ENCODE data around the gene UCMA. TPM values are rescaled to one million over a fixed set of nuclear protein-coding genes. Genes with fewer than 3 reads are reported as not detected.
"Not testable (repeated sequence)": the region's sequence is repeated elsewhere in the genome, so short reads cannot be mapped to it uniquely, and the experiment has no call there.

UCMA gene
- total RNA-seq: not detected in 2 replicates

- DNase-seq (ENCODE audit: low read depth): no peak
These were observed at the start of gene UCMA for GRCh38 chr10:13234172-13234571. TSS of gene UCMA (minus strand) at chr10:13234374. CDS start at chr10:13234258, 116 bp downstream.

GRCh38 chr10:13282348-13282747 lies 48.2 kb upstream of the UCMA start:
- DNase-seq (ENCODE audit: low read depth): not testable (repeated sequence)

GRCh38 chr10:13276749-13277365 lies 42.7 kb upstream of the UCMA start:
- peak; percentile 25 for DNase-seq (ENCODE audit: low read depth)

- DNase-seq (ENCODE audit: low read depth): not testable (repeated sequence)
These were observed 42.0 kb upstream of the UCMA start for GRCh38 chr10:13276146-13276545.

GRCh38 chr10:13272164-13272571 lies 38.0 kb upstream of the UCMA start:
- DNase-seq (ENCODE audit: low read depth): no peak

- DNase-seq (ENCODE audit: low read depth): no peak
These were observed 37.5 kb upstream of the UCMA start for GRCh38 chr10:13271552-13272163.

- peak; percentile 5 for DNase-seq (ENCODE audit: low read depth)
These were observed 36.8 kb upstream of the UCMA start for GRCh38 chr10:13270877-13271551.

GRCh38 chr10:13268841-13269240 lies 34.7 kb upstream of the UCMA start:
- no peak for DNase-seq (ENCODE audit: low read depth)

- DNase-seq (ENCODE audit: low read depth): no peak
These were observed 34.1 kb upstream of the UCMA start for GRCh38 chr10:13268310-13268709.

GRCh38 chr10:13263591-13263990 lies 29.4 kb upstream of the UCMA start:
- no peak for DNase-seq (ENCODE audit: low read depth)

GRCh38 chr10:13262433-13262832 lies 28.3 kb upstream of the UCMA start:
- DNase-seq (ENCODE audit: low read depth): no peak

- no peak for DNase-seq (ENCODE audit: low read depth)
These were observed 23.5 kb upstream of the UCMA start for GRCh38 chr10:13257621-13258140.

- no peak for DNase-seq (ENCODE audit: low read depth)
These were observed 22.5 kb upstream of the UCMA start for GRCh38 chr10:13256627-13257026.

- DNase-seq (ENCODE audit: low read depth): no peak
These were observed 19.6 kb upstream of the UCMA start for GRCh38 chr10:13253726-13254125.

- DNase-seq (ENCODE audit: low read depth): no peak
These were observed 13.6 kb upstream of the UCMA start for GRCh38 chr10:13247784-13248183.

GRCh38 chr10:13247246-13247645 lies 13.1 kb upstream of the UCMA start:
- DNase-seq (ENCODE audit: low read depth): no peak

- DNase-seq (ENCODE audit: low read depth): not testable (repeated sequence)
These were observed 8.1 kb upstream of the UCMA start for GRCh38 chr10:13242260-13242659.

- DNase-seq (ENCODE audit: low read depth): no peak
These were observed 7.4 kb upstream of the UCMA start for GRCh38 chr10:13241613-13242012.

- DNase-seq (ENCODE audit: low read depth): no peak
These were observed 5.7 kb upstream of the UCMA start for GRCh38 chr10:13239923-13240322.

- no peak for DNase-seq (ENCODE audit: low read depth)
These were observed 4.3 kb upstream of the UCMA start for GRCh38 chr10:13238271-13239077.

- DNase-seq (ENCODE audit: low read depth): no peak
These were observed 2.5 kb upstream of the UCMA start for GRCh38 chr10:13236638-13237037.

- DNase-seq (ENCODE audit: low read depth): not testable (repeated sequence)
These were observed 562 bp upstream of the UCMA start for GRCh38 chr10:13234736-13235135.

Data from renal cortical epithelial cell (primary cell).